Frontal cortex (tissue), 4 donors: Measurements from ENCODE around the gene CTNND2. TPM values are rescaled to one million over a fixed set of nuclear protein-coding genes. Genes with fewer than 3 reads are reported as not detected.

ENCODE experiments used
- DNase-seq, 2 donors: peaks; one replicate each; pipeline ENCODE4 v3.0.0; 2012; ENCODE audit warnings: low spot score in 2 of 2
- FAIRE-seq: peaks from 2 replicates; lab custom pipeline; 2012; peaks lifted over from hg19 to GRCh38; lab: Jason Lieb, UNC
- total RNA-seq: library from RNA; depleted of rRNA; stranded (reverse); fragments of >200 nt; gene quantifications from one replicate; pipeline ENCODE4 v1.2.3, GENCODE V29; 2014
- donor health status: control.
- donor health status: control.
- donor health status: control.

The CTNND2 gene
- total RNA-seq, 1 donor from 2014 or later = 74.2 TPM

GRCh38 chr5:10989577-10990263 is 914.5 kb downstream of the CTNND2 start:
- DNase-seq (no peak), FAIRE-seq (no peak)

- FAIRE-seq (no peak), DNase-seq (no peak)
Measured at GRCh38 chr5:10988622-10989021, 915.6 kb downstream of the CTNND2 start.

- FAIRE-seq (no peak), DNase-seq (peak in 1 of 2 donors; percentile 27)
Measured at GRCh38 chr5:10987925-10988504, 916.2 kb downstream of the CTNND2 start.

- FAIRE-seq = no peak
- DNase-seq = no peak
Measured at GRCh38 chr5:10987276-10987924, 916.8 kb downstream of the CTNND2 start.

GRCh38 chr5:10985721-10986110 is 918.5 kb downstream of the CTNND2 start:
- DNase-seq (no peak), FAIRE-seq (no peak)

GRCh38 chr5:10985091-10985720 is 919.0 kb downstream of the CTNND2 start:
- no peak for FAIRE-seq
- no peak for DNase-seq

- DNase-seq (no peak), FAIRE-seq (no peak)
Measured at GRCh38 chr5:10984021-10984715, 920.1 kb downstream of the CTNND2 start.

GRCh38 chr5:10982626-10983025 is 921.6 kb downstream of the CTNND2 start:
- FAIRE-seq (no peak), DNase-seq (no peak)

GRCh38 chr5:10981932-10982331 is 922.3 kb downstream of the CTNND2 start:
- DNase-seq (no peak), FAIRE-seq (no peak)

GRCh38 chr5:10977011-10977410 is 927.2 kb downstream of the CTNND2 start:
- DNase-seq (no peak), FAIRE-seq (no peak)

- DNase-seq = no peak
- FAIRE-seq = no peak
Measured at GRCh38 chr5:10975945-10976344, 928.3 kb downstream of the CTNND2 start.

GRCh38 chr5:10974850-10975249 is 929.4 kb downstream of the CTNND2 start:
- DNase-seq (no peak), FAIRE-seq (no peak)

GRCh38 chr5:10973316-10973715 is 930.9 kb downstream of the CTNND2 start:
- FAIRE-seq = no peak
- no peak for DNase-seq

- DNase-seq (no peak), FAIRE-seq (no peak)
Measured at GRCh38 chr5:10969684-10970180, 934.5 kb downstream of the CTNND2 start.

GRCh38 chr5:10964806-10965205 is 939.4 kb downstream of the CTNND2 start:
- FAIRE-seq (no peak), DNase-seq (no peak)

- no peak for FAIRE-seq
Measured at GRCh38 chr5:10958728-10959127, 945.5 kb downstream of the CTNND2 start.

GRCh38 chr5:10949856-10950630 is 954.2 kb downstream of the CTNND2 start:
- FAIRE-seq (no peak), DNase-seq (no peak)

More at GRCh38 chr5:10958728-10959127, 945.5 kb downstream of the CTNND2 start:
- no peak for DNase-seq

- no peak for FAIRE-seq
- DNase-seq = no peak
Measured at GRCh38 chr5:10946050-10946449, 958.2 kb downstream of the CTNND2 start.

GRCh38 chr5:10941900-10942299 is 962.3 kb downstream of the CTNND2 start:
- FAIRE-seq = no peak
- no peak for DNase-seq
